Adrenal gland (tissue), 5 donors: ENCODE data around the gene SIRT5.

ENCODE experiments used
- POLR2A ChIP-seq, 2 donors: fragments of 450-650 bp; IDR thresholded peaks; one replicate each; pipeline ENCODE4 v1.6.1; 2017; ENCODE audit warnings: antibody characterized with exemption in 2 of 2, mild to moderate bottlenecking in 2 of 2, moderate library complexity in 1 of 2
- TF ChIP-seq, protein P1 (sequence below), 6 experiments: fragments of 450-650 bp in 4 of 6; fragments of 200-600 bp in 2 of 6; sonication (generic) in 1 of 6; IDR thresholded peaks; 1 replicate in 5 of 6; 2 replicates in 1 of 6; pipeline versions ENCODE4 v1.5.1 to v1.8.0; 2016 to 2021; ENCODE audit warnings: antibody characterized with exemption in 6 of 6, mild to moderate bottlenecking in 2 of 6, moderate library complexity in 1 of 6
- donor health status: DM: no; HTN: no; CAD: no.

DNA sequence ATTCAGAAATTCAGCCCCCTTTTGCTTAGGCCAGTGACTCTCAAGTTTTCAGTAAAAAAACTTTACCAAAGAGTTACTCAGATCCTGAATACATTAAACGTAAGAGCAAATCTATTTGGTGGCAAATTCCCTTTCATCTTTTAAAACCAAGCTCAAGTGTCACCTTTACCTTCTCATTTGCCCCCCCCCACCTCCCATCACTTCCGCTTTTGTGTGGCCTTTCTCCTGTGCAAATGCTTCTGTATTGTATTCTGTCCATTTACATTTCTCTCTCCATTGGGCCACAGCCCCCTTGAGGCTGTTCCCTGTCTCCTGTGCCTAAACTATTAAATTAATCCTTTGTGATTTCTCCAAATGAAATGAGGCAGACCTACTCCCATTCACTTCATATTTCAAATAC, 42.7 kb downstream of the SIRT5 start:
- TF ChIP-seq, protein P1, sequence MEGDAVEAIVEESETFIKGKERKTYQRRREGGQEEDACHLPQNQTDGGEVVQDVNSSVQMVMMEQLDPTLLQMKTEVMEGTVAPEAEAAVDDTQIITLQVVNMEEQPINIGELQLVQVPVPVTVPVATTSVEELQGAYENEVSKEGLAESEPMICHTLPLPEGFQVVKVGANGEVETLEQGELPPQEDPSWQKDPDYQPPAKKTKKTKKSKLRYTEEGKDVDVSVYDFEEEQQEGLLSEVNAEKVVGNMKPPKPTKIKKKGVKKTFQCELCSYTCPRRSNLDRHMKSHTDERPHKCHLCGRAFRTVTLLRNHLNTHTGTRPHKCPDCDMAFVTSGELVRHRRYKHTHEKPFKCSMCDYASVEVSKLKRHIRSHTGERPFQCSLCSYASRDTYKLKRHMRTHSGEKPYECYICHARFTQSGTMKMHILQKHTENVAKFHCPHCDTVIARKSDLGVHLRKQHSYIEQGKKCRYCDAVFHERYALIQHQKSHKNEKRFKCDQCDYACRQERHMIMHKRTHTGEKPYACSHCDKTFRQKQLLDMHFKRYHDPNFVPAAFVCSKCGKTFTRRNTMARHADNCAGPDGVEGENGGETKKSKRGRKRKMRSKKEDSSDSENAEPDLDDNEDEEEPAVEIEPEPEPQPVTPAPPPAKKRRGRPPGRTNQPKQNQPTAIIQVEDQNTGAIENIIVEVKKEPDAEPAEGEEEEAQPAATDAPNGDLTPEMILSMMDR (IDR thresholded peaks at IDR 0.05), result no peak
- TF ChIP-seq POLR2A (IDR thresholded peaks at IDR 0.05), result no peak
